ENCODE data around the gene RABGAP1L.

Gene RABGAP1L

DNA sequence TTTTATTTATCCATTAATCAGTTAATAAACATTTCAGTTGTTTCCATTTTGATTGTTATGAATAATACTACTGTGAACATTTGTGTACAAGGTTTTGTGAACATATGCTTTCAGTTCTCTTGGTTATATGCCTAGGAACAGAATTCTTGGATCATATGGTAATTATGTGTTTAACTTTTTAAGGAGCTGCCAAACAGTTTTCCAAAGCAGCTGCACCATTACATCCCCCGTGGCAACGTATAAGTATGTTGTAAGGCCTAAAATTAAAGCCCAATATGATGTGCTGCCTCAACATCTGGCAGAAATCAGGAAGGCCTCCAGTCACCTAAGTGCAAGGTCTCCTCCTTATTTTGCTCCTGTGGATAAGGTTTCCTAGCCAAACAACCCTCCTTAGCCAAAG is 604.9 kb downstream of the RABGAP1L start:
- TF ChIP-seq, protein P1, sequence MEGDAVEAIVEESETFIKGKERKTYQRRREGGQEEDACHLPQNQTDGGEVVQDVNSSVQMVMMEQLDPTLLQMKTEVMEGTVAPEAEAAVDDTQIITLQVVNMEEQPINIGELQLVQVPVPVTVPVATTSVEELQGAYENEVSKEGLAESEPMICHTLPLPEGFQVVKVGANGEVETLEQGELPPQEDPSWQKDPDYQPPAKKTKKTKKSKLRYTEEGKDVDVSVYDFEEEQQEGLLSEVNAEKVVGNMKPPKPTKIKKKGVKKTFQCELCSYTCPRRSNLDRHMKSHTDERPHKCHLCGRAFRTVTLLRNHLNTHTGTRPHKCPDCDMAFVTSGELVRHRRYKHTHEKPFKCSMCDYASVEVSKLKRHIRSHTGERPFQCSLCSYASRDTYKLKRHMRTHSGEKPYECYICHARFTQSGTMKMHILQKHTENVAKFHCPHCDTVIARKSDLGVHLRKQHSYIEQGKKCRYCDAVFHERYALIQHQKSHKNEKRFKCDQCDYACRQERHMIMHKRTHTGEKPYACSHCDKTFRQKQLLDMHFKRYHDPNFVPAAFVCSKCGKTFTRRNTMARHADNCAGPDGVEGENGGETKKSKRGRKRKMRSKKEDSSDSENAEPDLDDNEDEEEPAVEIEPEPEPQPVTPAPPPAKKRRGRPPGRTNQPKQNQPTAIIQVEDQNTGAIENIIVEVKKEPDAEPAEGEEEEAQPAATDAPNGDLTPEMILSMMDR (IDR thresholded peaks at IDR 0.05; ENCODE audit: extremely low read depth, insufficient read depth, missing control alignments) = no peak
- DNase-seq (ENCODE audit: low spot score) = no peak
- in situ Hi-C loops (cut with MboI; ENCODE audit: low pct_unique_long_range_greater_than_20kb, low sequenced_read_pairs, unreplicated experiment) = no loop called here

DNA sequence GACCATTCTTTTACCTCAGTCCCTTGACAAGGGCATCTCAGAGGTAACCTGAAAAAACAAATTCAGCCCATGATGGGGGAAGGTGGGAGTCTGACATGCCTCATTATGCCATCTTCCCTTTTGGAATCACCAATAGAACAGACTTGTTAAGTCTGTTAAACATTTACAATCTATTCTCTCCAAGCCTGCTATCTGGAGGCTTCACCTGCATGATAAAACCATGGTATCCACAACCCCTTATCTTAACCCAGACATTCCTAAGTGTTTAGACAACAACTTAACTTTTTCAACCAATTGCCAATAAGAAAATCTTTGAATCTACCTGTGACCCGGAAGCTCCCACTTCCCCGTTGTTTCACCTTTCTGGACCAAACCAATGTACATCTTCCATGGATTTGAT is 607.4 kb downstream of the RABGAP1L start:
- in situ Hi-C loops (cut with MboI; ENCODE audit: low pct_unique_long_range_greater_than_20kb, low sequenced_read_pairs, unreplicated experiment) = no loop called here
- TF ChIP-seq, protein P1 (IDR thresholded peaks at IDR 0.05; ENCODE audit: extremely low read depth, insufficient read depth, missing control alignments) = no peak
- no peak for DNase-seq (ENCODE audit: low spot score)

DNA sequence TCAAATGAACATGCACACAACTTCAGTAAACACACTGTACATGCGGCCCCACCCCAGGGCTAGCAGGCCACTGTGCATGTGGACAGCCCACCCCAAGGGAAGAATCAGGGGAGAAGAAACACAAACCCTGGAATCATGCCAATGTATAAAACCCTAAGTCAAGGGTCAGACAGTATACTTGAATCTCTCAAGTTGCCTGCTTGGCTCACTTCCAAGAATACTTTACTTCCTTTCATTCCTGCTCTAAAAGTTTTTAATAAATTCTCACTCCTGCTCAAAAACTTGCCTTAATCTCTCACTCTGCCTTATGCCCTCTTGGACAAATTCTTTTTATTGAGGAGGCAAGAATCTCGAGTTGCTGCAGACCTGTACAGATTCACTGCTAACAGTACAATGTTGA is 609.2 kb downstream of the RABGAP1L start:
- in situ Hi-C loops (cut with MboI; ENCODE audit: low pct_unique_long_range_greater_than_20kb, low sequenced_read_pairs, unreplicated experiment) = no loop called here
- TF ChIP-seq, protein P1 (IDR thresholded peaks at IDR 0.05; ENCODE audit: extremely low read depth, insufficient read depth, missing control alignments) = no peak
- no peak for DNase-seq (ENCODE audit: low spot score)

DNA sequence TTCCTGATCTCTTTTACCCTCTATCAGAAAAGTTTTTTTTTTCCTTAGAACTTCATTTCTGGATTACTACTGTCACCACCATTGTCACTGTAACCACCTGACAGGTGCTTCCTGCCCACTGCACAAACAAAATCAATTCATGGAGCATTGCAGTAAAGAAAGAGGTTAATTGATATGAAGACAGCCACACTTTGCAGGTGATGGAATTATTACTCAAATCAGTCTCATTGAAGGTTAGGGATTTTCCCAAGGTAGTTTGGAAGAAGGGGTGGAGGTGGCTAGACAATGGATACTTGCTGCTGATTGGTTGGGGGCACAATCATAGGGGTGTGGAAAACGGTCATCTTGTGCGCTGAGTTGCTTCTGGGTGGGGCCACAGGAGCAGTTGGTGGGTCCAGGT is 609.6 kb downstream of the RABGAP1L start:
- TF ChIP-seq, protein P1 (IDR thresholded peaks at IDR 0.05; ENCODE audit: extremely low read depth, insufficient read depth, missing control alignments) = no peak
- in situ Hi-C loops (cut with MboI; ENCODE audit: low pct_unique_long_range_greater_than_20kb, low sequenced_read_pairs, unreplicated experiment) = no loop called here

GRCh38 chr1:174769961-174770549 is 610.7 kb downstream of the RABGAP1L start:
- in situ Hi-C loops (cut with MboI; ENCODE audit: low pct_unique_long_range_greater_than_20kb, low sequenced_read_pairs, unreplicated experiment) = loop anchor here (10.0 kb wide), 1 partner anchor 225 kb away; the partner anchor contains the start of gene CACYBP
- TF ChIP-seq, protein P1 (IDR thresholded peaks at IDR 0.05; ENCODE audit: extremely low read depth, insufficient read depth, missing control alignments) = peak; percentile 57
- peak; percentile 26 for DNase-seq (ENCODE audit: low spot score)

More for the DNA sequence above, 609.6 kb downstream of the RABGAP1L start:
- no peak for DNase-seq (ENCODE audit: low spot score)

DNA sequence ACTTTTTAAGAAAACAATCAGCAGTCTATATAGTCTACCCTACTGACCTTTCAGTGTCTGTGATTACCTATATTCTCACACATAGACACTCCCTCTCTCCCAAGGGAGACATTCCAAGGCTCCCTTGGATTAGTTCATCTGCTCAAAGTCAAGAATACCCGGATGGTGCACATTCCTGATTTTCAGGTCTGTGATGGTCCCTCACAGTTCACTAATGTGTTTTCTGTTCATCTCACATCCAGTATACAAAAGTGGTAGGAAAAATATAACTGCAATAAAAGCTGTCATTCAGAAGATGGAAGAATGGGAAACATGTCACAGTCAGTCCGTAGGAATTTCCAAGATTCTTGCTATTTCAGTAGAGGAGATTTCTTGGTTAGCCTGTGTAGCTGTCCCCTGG is 616.3 kb downstream of the RABGAP1L start:
- TF ChIP-seq, protein P1 (IDR thresholded peaks at IDR 0.05; ENCODE audit: extremely low read depth, insufficient read depth, missing control alignments) = no peak
- in situ Hi-C loops (cut with MboI; ENCODE audit: low pct_unique_long_range_greater_than_20kb, low sequenced_read_pairs, unreplicated experiment) = loop anchor here (10.0 to 25.0 kb wide), 2 partner anchors 219 to 362 kb away; partner anchors contain the start of gene CACYBP
- no peak for DNase-seq (ENCODE audit: low spot score)
